IMR-90 (cell line): ENCODE measurements around the gene VAMP4. TPM values are rescaled to one million over a fixed set of nuclear protein-coding genes. Genes with fewer than 3 reads are reported as not detected.

Experiments used
- ATAC-seq: fragments of 200-7000 bp; cut with Tn5 transposase; 2 replicates; pipeline ENCODE4 v1.9.1; 2020; ENCODE audit warnings: low read depth, mild to moderate bottlenecking, moderate library complexity
- BruUV-seq: library from RNA; stranded (reverse); fragments of 400-500 nt; replicated peaks from 2 replicates; lab custom pipeline; 2021; lab: Mats Ljungman, UMichigan
- CTCF ChIA-PET: fragments of 300-600 bp; formaldehyde crosslinking; extraction: SDS; loops from one replicate; lab custom pipeline; 2021; ENCODE audit warnings: antibody characterized with exemption; lab: Yijun Ruan, JAX
- POLR2A ChIA-PET: fragments of 300-600 bp; sonication (Branson Sonifier 250); formaldehyde crosslinking; loops from one replicate; lab custom pipeline; 2022; ENCODE audit warnings: antibody characterized with exemption; ENCODE audit not compliant: unreplicated experiment; lab: Charles Lee
- DNase-seq: peaks from one replicate; pipeline ENCODE4 v3.0.0; 2013
- H2AFZ ChIP-seq: replicated peaks from 2 replicates; pipeline ENCODE3; 2013; ENCODE audit warnings: low read length, mild to moderate bottlenecking; ENCODE audit not compliant: poor library complexity
- H2AK5ac ChIP-seq: 2 replicates; pipeline ENCODE4 v1.6.1; 2013; ENCODE audit warnings: low read depth, low read length, inconsistent platforms
- H2AK9ac ChIP-seq: replicated peaks from 2 replicates; pipeline ENCODE3; 2013; ENCODE audit warnings: mild to moderate bottlenecking, low read depth, low read length, moderate library complexity; ENCODE audit not compliant: poor library complexity
- H2BK120ac ChIP-seq: 2 replicates; pipeline ENCODE4 v1.6.1; 2013; ENCODE audit warnings: low read depth, low read length, inconsistent platforms
- H2BK15ac ChIP-seq: 3 replicates; pipeline ENCODE4 v1.6.1; 2013; ENCODE audit warnings: low read depth, low read length, inconsistent platforms
- H2BK20ac ChIP-seq: 2 replicates; pipeline ENCODE4 v1.6.1; 2013; ENCODE audit warnings: low read depth, mild to moderate bottlenecking, inconsistent platforms, low read length, moderate library complexity
- H2BK5ac ChIP-seq: 2 replicates; pipeline ENCODE4 v1.6.1; 2013; ENCODE audit warnings: mild to moderate bottlenecking, low read depth, low read length, inconsistent platforms; ENCODE audit not compliant: poor library complexity, severe bottlenecking
- H3K14ac ChIP-seq: replicated peaks from 2 replicates; pipeline ENCODE4 v1.6.1; 2013; ENCODE audit warnings: low read depth, low read length, inconsistent platforms
- H3K18ac ChIP-seq: 2 replicates; pipeline ENCODE4 v1.6.1; 2013; ENCODE audit warnings: low read depth, low read length, control low read depth
- H3K23ac ChIP-seq: 2 replicates; pipeline ENCODE4 v1.6.1; 2013; ENCODE audit warnings: low read depth, low read length, inconsistent platforms
- H3K27ac ChIP-seq: 2 replicates; pipeline ENCODE4 v1.5.1; 2013; ENCODE audit warnings: mild to moderate bottlenecking, control low read depth, low read length; ENCODE audit not compliant: insufficient read depth
- H3K27me3 ChIP-seq: 2 replicates; pipeline ENCODE4 v1.6.1; 2013; ENCODE audit warnings: low read length; ENCODE audit not compliant: control insufficient read depth, insufficient read depth
- H3K36me3 ChIP-seq: 2 replicates; pipeline ENCODE4 v1.6.1; 2013; ENCODE audit warnings: low read length, mixed read lengths; ENCODE audit not compliant: control insufficient read depth, insufficient read depth
- H3K4ac ChIP-seq: 2 replicates; pipeline ENCODE4 v1.6.1; 2013; ENCODE audit warnings: low read depth, low read length, inconsistent platforms
- H3K4me1 ChIP-seq: 2 replicates; pipeline ENCODE4 v1.6.1; 2013; ENCODE audit warnings: low read length, mixed read lengths; ENCODE audit not compliant: control insufficient read depth, insufficient read depth
- H3K4me2 ChIP-seq: 2 replicates; pipeline ENCODE4 v1.6.1; 2013; ENCODE audit warnings: low read depth, mild to moderate bottlenecking, control low read depth, low read length, moderate library complexity
- H3K4me3 ChIP-seq: 2 replicates; pipeline ENCODE4 v1.5.1; 2013; ENCODE audit warnings: low read depth, mild to moderate bottlenecking, control low read depth, low read length, moderate library complexity; ENCODE audit not compliant: insufficient read depth
- H3K56ac ChIP-seq: 2 replicates; pipeline ENCODE4 v1.6.1; 2013; ENCODE audit warnings: low read length, inconsistent platforms; ENCODE audit not compliant: insufficient read depth; ENCODE audit errors: extremely low read depth
- H3K79me1 ChIP-seq, 2 experiments: 2 replicates each; pipeline ENCODE4 v1.6.1; 2013; ENCODE audit warnings: low read length in 2 of 2, inconsistent platforms in 1 of 2, low read depth in 1 of 2
- H3K9ac ChIP-seq: 2 replicates; pipeline ENCODE4 v1.6.1; 2013; ENCODE audit warnings: low read depth, low read length, control low read depth
- H3K9me1 ChIP-seq: 2 replicates; pipeline ENCODE4 v1.6.1; 2013; ENCODE audit warnings: low read length, inconsistent platforms; ENCODE audit not compliant: insufficient read depth
- H3K9me3 ChIP-seq: 2 replicates; pipeline ENCODE4 v1.6.1; 2013; ENCODE audit warnings: low read length; ENCODE audit not compliant: control insufficient read depth, insufficient read depth
- H4K20me1 ChIP-seq: 2 replicates; pipeline ENCODE4 v1.6.1; 2013; ENCODE audit warnings: low read length, inconsistent platforms; ENCODE audit not compliant: insufficient read depth
- H4K5ac ChIP-seq: 2 replicates; pipeline ENCODE4 v1.6.1; 2013; ENCODE audit warnings: mild to moderate bottlenecking, low read depth, low read length, control low read depth
- H4K8ac ChIP-seq, 2 experiments: 2 replicates each; pipeline ENCODE4 v1.6.1; 2013; ENCODE audit warnings: low read depth in 2 of 2, low read length in 2 of 2, control low read depth in 1 of 2, inconsistent platforms in 1 of 2
- H4K91ac ChIP-seq: 2 replicates; pipeline ENCODE4 v1.6.1; 2013; ENCODE audit warnings: low read depth, low read length, inconsistent platforms; ENCODE audit not compliant: insufficient read depth
- FOS ChIP-seq: fragments of 150-350 bp; IDR thresholded peaks from 2 replicates; pipeline ENCODE4 v1.6.1; 2016; ENCODE audit warnings: low read depth, low read length
- NFE2L2 ChIP-seq: fragments of 150-350 bp; IDR thresholded peaks from 2 replicates; pipeline ENCODE4 v1.6.1; 2016; ENCODE audit warnings: low read depth, mild to moderate bottlenecking, low read length
- POLR2A ChIP-seq: IDR thresholded peaks from 2 replicates; pipeline ENCODE4 v1.6.1; 2012; ENCODE audit warnings: mild to moderate bottlenecking, low read depth, low read length
- RAD21 ChIP-seq: IDR thresholded peaks from 2 replicates; pipeline ENCODE4 v1.6.1; 2012; ENCODE audit warnings: low read length, improper control_type of control experiment
- RFX5 ChIP-seq: IDR thresholded peaks from 2 replicates; pipeline ENCODE4 v1.8.0; 2012; ENCODE audit warnings: low read depth, mild to moderate bottlenecking, low read length, moderate library complexity
- USF2 ChIP-seq: fragments of 150-350 bp; IDR thresholded peaks from 2 replicates; pipeline ENCODE4 v1.6.1; 2017; ENCODE audit warnings: mild to moderate bottlenecking, antibody characterized with exemption, low read length, low read depth
- WGBS, 2 experiments: methylation state at CpG; one replicate each; pipeline versions ENCODE4 v1.1.5 to v1.1.7; 2013; ENCODE audit warnings: missing lambda C conversion rate in 2 of 2; ENCODE audit not compliant: insufficient read length in 1 of 2; ENCODE audit errors: extremely low coverage in 2 of 2; 5-methylcytosine and 5-hydroxymethylcytosine counted together
- dilution Hi-C: fragments of 300-500 bp; cut with HindIII; formaldehyde crosslinking; loops from one replicate; pipeline ENCODE4 v1.14.3; 2018; ENCODE audit warnings: low sequenced_read_pairs; ENCODE audit not compliant: unreplicated experiment
- in situ Hi-C: fragments of 300-500 bp; cut with MboI; formaldehyde crosslinking; loops from 3 replicates; pipeline ENCODE4 v1.14.3; 2019; ENCODE audit warnings: low sequenced_read_pairs, inconsistent platforms, mixed read lengths
- intact Hi-C: fragments of 100-400 bp; cut with micrococcal nuclease; formaldehyde crosslinking; loops from 2 replicates; pipeline ENCODE4 v1.10.0; 2022
- polyA plus RNA-seq, 3 experiments: library from polyadenylated mRNA; depleted of rRNA; stranded (reverse); fragments of >200 nt; gene quantifications; 2 replicates each; pipeline ENCODE4 v1.2.3, GENCODE V29; 2012; ENCODE audit warnings: low replicate concordance in 1 of 3
- total RNA-seq: library from RNA; depleted of rRNA; stranded (reverse); fragments of >200 nt; gene quantifications from 2 replicates; pipeline ENCODE4 v1.2.3, GENCODE V29; 2012

VAMP4 gene
- total and polyA plus RNA-seq, 2 of the 4 experiments (the other 2 are of a cell fraction) = 3.4 to 5.4 TPM

DNA sequence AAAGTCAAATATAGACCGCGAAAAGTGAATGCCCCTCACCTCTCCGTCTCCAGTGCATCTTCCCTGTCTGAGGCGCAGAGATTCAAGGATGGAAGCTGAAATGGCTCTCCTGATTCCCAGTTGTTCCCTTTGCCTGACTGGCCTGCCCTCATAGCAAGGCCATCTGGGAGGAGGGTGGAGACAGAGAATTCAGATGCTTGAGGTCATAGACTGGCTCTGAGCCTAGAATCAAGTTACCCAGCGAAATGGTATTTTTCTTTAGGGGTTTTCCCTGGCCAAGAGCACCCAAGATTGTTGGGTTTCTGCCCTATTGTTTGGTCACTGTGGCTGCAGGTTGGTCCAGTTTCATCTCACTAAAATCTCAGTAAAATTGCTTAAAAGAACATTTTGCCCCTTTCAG, 46.8 kb upstream of the VAMP4 start:
- CTCF ChIA-PET = no interaction called here

More for the DNA sequence above, 46.8 kb upstream of the VAMP4 start:
- Histone ChIP-seq H3K4me3 (no peak overlapping the region), H3K9ac (no peak overlapping the region; the same call in 1 of the 2 replicates), H2BK5ac (peak overlapping the region; percentile 58), H3K9me1 (peaks cover 6% of the 10 kb centered on the region; the same call in 1 of the 2 replicates), H4K20me1 (no peaks in the 10 kb centered on the region), H3K14ac (no peak overlapping the region), H2BK15ac (no peak overlapping the region), H4K5ac (no peak overlapping the region), H3K36me3 (peaks cover 54% of the 10 kb centered on the region), H4K8ac (no peak overlapping the region), H3K27ac (peak overlapping the region; percentile 6; the same call in 1 of the 2 replicates), H3K4ac (peak overlapping the region; percentile 39; the same call in 1 of the 2 replicates), H2BK20ac (no peak overlapping the region), H3K23ac (no peak overlapping the region), H2AFZ (no peak overlapping the region), H3K56ac (no peak overlapping the region), H3K79me1 (peaks cover 16 to 57% of the 10 kb centered on the region in 2 experiments), H3K9me3 (no peaks in the 10 kb centered on the region), H3K18ac (no peak overlapping the region), H2AK9ac (no peak overlapping the region), H3K4me1 (peaks cover 2% of the 10 kb centered on the region; the same call in 1 of the 2 replicates), H3K4me2 (no peak overlapping the region), H2AK5ac (no peak overlapping the region), H2BK120ac (no peak overlapping the region), H3K27me3 (no peaks in the 10 kb centered on the region), H4K91ac (no peak overlapping the region)
- no TSS peak for BruUV-seq
- TF ChIP-seq RFX5 = no peak
- TF ChIP-seq POLR2A = no peak
- TF ChIP-seq FOS = no peak
- TF ChIP-seq USF2 = no peak
- no peak for TF ChIP-seq NFE2L2
- TF ChIP-seq RAD21 = no peak
- POLR2A ChIA-PET = no interaction called here
- DNase-seq (peak; percentile 88), ATAC-seq (peak; percentile 91)
- in situ Hi-C loops = no loop called here
- intact Hi-C loops = no loop called here
- dilution Hi-C loops = no loop called here
- WGBS, 2 experiments = 100% methylated on average over 1 of the region's 5 CpGs; no CpG with 5 or more reads in 1 of the 2 experiments
